ENCODE measurements around the gene ADAMTS14. TPM values are rescaled to one million over a fixed set of nuclear protein-coding genes. Genes with fewer than 3 reads are reported as not detected.
"Not testable (repeated sequence)": the region's sequence is repeated elsewhere in the genome, so short reads cannot be mapped to it uniquely, and the experiment has no call there.

Gene ADAMTS14
- total RNA-seq, result 0.86 and 1.6 TPM in 2 replicates

- peak; percentile 39 for DNase-seq (ENCODE audit: low read depth)
- no peak for TF ChIP-seq CTCF (IDR thresholded peaks at IDR 0.05; ENCODE audit: insufficient read depth, low read depth, low read length)
- peak within 1 kb of the TSS; percentile 63 for H3K4me3 ChIP-seq (ENCODE audit: low read depth, low read length)
These were observed at the start of gene ADAMTS14 for GRCh38 chr10:70672165-70673042. TSS of gene ADAMTS14 (plus strand) at chr10:70672506. CDS start at chr10:70672803, 297 bp downstream.

- no peak for TF ChIP-seq CTCF (IDR thresholded peaks at IDR 0.05; ENCODE audit: insufficient read depth, low read depth, low read length)
- no peak for DNase-seq (ENCODE audit: low read depth)
- H3K4me3 ChIP-seq (ENCODE audit: low read depth, low read length), result no peak overlapping the region
These were observed 49.8 kb upstream of the ADAMTS14 start for GRCh38 chr10:70622541-70622940.

GRCh38 chr10:70622981-70623844, 49.1 kb upstream of the ADAMTS14 start:
- no peak for TF ChIP-seq CTCF (IDR thresholded peaks at IDR 0.05; ENCODE audit: insufficient read depth, low read depth, low read length)
- no peak overlapping the region for H3K4me3 ChIP-seq (ENCODE audit: low read depth, low read length)
- DNase-seq (ENCODE audit: low read depth), result peak; percentile 63

GRCh38 chr10:70626056-70626455, 46.2 kb upstream of the ADAMTS14 start:
- H3K4me3 ChIP-seq (ENCODE audit: low read depth, low read length), result no peak overlapping the region
- TF ChIP-seq CTCF (IDR thresholded peaks at IDR 0.05; ENCODE audit: insufficient read depth, low read depth, low read length), result no peak
- no peak for DNase-seq (ENCODE audit: low read depth)

GRCh38 chr10:70629338-70629737, 43.0 kb upstream of the ADAMTS14 start:
- no peak overlapping the region for H3K4me3 ChIP-seq (ENCODE audit: low read depth, low read length)
- no peak for TF ChIP-seq CTCF (IDR thresholded peaks at IDR 0.05; ENCODE audit: insufficient read depth, low read depth, low read length)
- no peak for DNase-seq (ENCODE audit: low read depth)

- DNase-seq (ENCODE audit: low read depth); H3K4me3 ChIP-seq (ENCODE audit: low read depth, low read length): not testable (repeated sequence)
These were observed 40.6 kb upstream of the ADAMTS14 start for GRCh38 chr10:70631735-70632134.

GRCh38 chr10:70634011-70634410, 38.3 kb upstream of the ADAMTS14 start:
- no peak for TF ChIP-seq CTCF (IDR thresholded peaks at IDR 0.05; ENCODE audit: insufficient read depth, low read depth, low read length)
- no peak for DNase-seq (ENCODE audit: low read depth)
- H3K4me3 ChIP-seq (ENCODE audit: low read depth, low read length), result no peak overlapping the region

- H3K4me3 ChIP-seq (ENCODE audit: low read depth, low read length); DNase-seq (ENCODE audit: low read depth): not testable (repeated sequence)
These were observed 37.8 kb upstream of the ADAMTS14 start for GRCh38 chr10:70634515-70634914.

GRCh38 chr10:70639640-70640383, 32.5 kb upstream of the ADAMTS14 start:
- H3K4me3 ChIP-seq (ENCODE audit: low read depth, low read length); DNase-seq (ENCODE audit: low read depth): not testable (repeated sequence)

- not testable (repeated sequence) for H3K4me3 ChIP-seq (ENCODE audit: low read depth, low read length); DNase-seq (ENCODE audit: low read depth)
These were observed 29.0 kb upstream of the ADAMTS14 start for GRCh38 chr10:70643272-70643671.

Data from fibroblast of villous mesenchyme (primary cell).